RWPE1 (cell line): ENCODE measurements around the gene TMEM88.
A peak's percentile ranks its signal among the peaks of the same experiment; 100 is the strongest.

Experiments
- CTCF ChIA-PET: fragments of 350-600 bp; sonication (Branson Sonifier 250); formaldehyde crosslinking; extraction: SDS; loops from one replicate; lab custom pipeline; 2021; lab: Yijun Ruan, JAX
- POLR2A ChIA-PET: fragments of 400-600 bp; formaldehyde crosslinking; extraction: SDS; loops from one replicate; lab custom pipeline; 2020; ENCODE audit warnings: antibody characterized with exemption; ENCODE audit not compliant: low non-redundant PET; lab: Yijun Ruan, JAX
- DNase-seq: peaks from one replicate; pipeline ENCODE4 v3.0.0; 2012; ENCODE audit warnings: low spot score
- H3K27ac ChIP-seq: fragments of 450-650 bp; 2 replicates; pipeline ENCODE4 v1.5.1; 2017
- TF ChIP-seq, protein P1 (sequence below): fragments of 450-650 bp; conservative IDR thresholded peaks from 2 replicates; pipeline ENCODE4 v1.5.1; 2017; ENCODE audit warnings: low read depth, mild to moderate bottlenecking

TMEM88 gene

DNA sequence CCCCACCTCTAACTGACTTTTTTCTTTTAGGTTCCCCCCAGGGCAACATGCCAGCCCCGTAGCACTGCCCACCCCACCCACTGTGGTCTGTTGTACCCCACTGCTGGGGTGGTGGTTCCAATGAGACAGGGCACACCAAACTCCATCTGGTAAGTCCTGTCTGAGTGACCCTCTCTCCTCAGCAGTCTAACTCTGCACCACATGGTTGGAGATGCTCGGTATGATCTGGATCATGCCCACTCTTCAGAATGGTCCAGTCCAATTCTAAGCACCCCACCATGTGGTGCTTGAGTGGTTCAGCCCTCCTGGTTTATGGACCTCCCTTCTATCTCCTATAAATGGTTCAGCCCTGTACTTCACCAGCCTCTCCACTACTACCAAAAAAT lies 15.0 kb upstream of the TMEM88 start:
- POLR2A ChIA-PET: interaction anchor here (1.2 kb wide), 1 partner anchor 17 kb away, joined by 7 read pairs; the partner anchor contains the start of gene NAA38
- peak overlapping the region; percentile 75 for H3K27ac ChIP-seq
- CTCF ChIA-PET: interaction anchor here (0.6 to 1.7 kb wide), 2 partner anchors 11 to 167 kb away, joined by 3 to 4 read pairs; no protein-coding TSS in a partner anchor
- DNase-seq: no peak
- TF ChIP-seq, protein P1, sequence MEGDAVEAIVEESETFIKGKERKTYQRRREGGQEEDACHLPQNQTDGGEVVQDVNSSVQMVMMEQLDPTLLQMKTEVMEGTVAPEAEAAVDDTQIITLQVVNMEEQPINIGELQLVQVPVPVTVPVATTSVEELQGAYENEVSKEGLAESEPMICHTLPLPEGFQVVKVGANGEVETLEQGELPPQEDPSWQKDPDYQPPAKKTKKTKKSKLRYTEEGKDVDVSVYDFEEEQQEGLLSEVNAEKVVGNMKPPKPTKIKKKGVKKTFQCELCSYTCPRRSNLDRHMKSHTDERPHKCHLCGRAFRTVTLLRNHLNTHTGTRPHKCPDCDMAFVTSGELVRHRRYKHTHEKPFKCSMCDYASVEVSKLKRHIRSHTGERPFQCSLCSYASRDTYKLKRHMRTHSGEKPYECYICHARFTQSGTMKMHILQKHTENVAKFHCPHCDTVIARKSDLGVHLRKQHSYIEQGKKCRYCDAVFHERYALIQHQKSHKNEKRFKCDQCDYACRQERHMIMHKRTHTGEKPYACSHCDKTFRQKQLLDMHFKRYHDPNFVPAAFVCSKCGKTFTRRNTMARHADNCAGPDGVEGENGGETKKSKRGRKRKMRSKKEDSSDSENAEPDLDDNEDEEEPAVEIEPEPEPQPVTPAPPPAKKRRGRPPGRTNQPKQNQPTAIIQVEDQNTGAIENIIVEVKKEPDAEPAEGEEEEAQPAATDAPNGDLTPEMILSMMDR: no peak

DNA sequence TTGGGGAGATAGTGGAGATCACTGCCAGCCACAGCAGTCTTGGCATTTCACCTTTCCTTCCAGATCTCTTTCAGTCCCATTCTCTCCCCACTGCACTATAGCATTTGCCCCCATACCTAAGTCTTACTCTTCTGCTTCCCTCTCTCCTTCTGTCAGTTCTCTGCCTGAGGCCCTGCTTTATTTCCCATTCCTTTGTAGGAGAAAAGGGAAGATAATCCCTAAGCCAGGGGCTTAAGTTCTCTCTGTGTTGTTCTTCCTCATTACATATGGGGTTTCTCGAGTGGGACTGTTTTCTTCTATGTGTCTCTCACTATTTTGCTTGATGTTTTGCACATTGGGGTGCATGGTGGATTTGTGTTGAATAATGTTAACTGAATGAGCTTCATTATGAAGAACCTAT lies 14.4 kb upstream of the TMEM88 start:
- H3K27ac ChIP-seq: no peak overlapping the region
- TF ChIP-seq, protein P1: no peak
- CTCF ChIA-PET: interaction anchor here (0.6 kb wide), 2 partner anchors 149 to 167 kb away, joined by 3 read pairs; no protein-coding TSS in a partner anchor
- POLR2A ChIA-PET: no interaction called here
- DNase-seq: no peak

DNA sequence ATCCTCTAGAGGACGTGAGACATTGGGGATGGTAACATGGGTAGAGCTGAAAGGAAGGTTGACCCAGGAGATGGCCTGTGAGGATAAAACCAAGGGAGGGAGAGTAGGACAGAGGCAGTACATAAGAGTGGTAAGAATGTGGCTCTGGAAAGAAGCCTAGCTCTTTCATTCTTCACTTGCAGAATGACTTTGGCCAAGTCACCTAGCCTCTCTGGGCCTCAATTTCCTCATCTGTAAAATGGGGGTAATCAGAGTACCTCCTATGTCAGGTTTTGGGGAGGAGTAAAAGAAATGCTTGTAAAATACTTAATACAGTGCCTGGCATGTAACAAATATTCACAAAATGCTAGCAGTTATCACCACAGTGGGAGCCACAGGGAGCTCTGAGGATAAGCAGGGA lies 14.0 kb upstream of the TMEM88 start:
- no peak for DNase-seq
- ChIA-PET POLR2A (no interaction called here), CTCF (interaction anchor here (0.6 kb wide), 2 partner anchors 21 to 148 kb away, joined by 3 read pairs; no protein-coding TSS in a partner anchor)
- TF ChIP-seq, protein P1: no peak
- peak overlapping the region; percentile 94 for H3K27ac ChIP-seq

DNA sequence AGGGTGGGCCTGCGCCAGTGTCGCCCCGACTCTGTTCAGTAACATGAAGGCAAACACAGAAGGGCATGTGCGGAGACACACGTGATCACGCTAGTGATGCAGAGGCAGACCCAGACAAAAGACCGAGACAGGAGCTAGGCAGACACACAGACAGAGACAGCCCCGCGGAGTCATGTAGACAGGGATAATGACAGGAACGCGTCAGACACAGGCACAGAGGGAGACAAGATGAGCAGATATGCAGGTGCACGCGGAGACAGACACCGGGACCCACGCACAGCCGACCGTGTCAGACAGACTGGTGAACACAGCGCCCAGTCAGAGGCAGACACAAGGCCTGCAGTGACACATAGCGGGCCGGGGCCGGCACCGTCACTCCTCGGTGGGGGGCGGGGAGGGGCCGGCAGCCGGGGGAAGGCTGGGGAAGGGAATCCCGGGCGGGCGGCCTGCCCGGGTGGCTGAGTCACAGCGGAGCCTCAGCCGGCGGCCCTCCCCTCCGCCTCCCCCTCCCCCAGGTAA lies 13.4 kb upstream of the TMEM88 start:
- POLR2A ChIA-PET: no interaction called here
- H3K27ac ChIP-seq: peak overlapping the region; percentile 94
- CTCF ChIA-PET: interaction anchor here (0.6 to 1.3 kb wide), 2 partner anchors 21 to 98 kb away, joined by 3 read pairs; no protein-coding TSS in a partner anchor
- TF ChIP-seq, protein P1: peak; percentile 42
- DNase-seq: peak; percentile 81

DNA sequence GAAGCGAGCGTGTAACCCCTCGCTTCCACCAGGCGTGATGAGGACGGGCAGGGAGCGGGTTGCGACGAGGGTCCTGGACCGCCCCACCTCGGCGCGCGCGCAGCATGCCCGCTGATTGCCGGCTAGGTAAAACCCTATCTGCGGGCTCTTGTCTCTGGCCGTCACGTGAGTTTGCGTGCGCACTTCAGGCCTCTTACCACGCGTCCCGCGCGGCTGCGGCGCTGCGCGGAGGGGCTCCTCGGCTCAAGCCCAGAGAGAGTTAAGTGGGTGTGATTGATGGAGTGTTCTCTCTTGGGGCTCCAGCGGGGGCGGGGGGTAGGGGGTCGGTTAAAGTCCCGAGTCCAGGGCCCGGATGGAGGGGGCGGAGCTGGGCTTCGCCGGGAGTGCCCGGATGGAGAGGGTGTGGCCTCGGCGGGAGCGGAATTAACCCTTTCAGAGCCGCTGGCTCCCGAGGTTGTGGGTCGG lies 12.9 kb upstream of the TMEM88 start:
- ChIA-PET POLR2A (interaction anchor here (1.5 kb wide), 1 partner anchor 9 kb away, joined by 5 read pairs; no protein-coding TSS in a partner anchor), CTCF (interaction anchor here (1.3 kb wide), 1 partner anchor 98 kb away, joined by 3 read pairs; no protein-coding TSS in a partner anchor)
- peak; percentile 84 for DNase-seq
- peak overlapping the region; percentile 94 for H3K27ac ChIP-seq
- TF ChIP-seq, protein P1: no peak

DNA sequence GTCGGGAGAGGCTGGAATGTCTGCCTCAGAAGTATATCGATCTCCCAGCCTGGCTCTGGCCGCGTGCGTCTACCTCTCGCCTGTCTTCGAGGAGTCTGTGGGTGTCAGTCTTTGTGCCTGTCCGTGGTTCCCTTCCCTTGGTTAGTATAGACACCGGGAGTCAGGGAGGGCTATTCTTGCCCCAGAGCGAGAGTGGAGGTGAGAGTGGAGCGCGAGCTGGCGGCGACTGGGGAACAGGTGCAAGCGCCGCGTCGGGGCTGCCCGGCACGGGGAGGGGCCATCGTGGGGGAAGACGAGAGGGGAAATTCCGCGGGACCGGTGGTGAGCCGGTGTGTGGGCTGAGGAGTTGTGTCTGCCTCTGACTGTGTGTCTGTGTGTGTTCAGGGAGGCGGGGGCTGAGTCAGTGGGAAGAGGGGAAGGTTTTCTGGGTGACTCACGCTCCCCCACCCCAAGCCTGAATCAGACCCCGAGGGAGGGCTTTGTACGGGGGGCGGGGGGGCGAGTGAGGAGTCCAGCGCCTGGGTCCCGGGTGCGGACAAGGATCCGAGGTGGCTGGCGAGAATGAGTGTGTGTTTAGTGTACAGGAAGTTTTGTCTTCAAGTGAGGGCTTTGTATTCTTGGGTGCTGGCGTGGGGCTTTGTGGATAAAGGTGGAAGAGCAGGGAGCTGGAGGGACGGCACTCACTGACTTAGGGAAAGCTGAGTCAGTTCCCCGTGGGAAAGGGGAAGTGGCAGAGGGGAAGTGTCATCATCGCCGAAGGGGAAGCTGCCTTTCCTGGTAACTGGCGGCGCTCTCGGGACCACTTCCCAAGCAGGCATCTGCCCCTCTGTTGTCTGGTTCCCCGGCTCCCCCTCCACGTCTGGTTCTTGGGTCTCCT lies 12.2 kb upstream of the TMEM88 start:
- H3K27ac ChIP-seq: peak overlapping the region; percentile 94
- ChIA-PET CTCF (interaction anchor here (0.5 to 1.3 kb wide), 5 partner anchors 9 to 215 kb away, joined by 3 to 5 read pairs (median 3); partner anchors contain the start of gene TP53), POLR2A (interaction anchor here (1.2 to 1.5 kb wide), 2 partner anchors 9 to 14 kb away, joined by 3 to 5 read pairs; partner anchors contain the start of gene NAA38)
- no peak for DNase-seq
- TF ChIP-seq, protein P1: no peak
